GM18508 (cell line): ENCODE measurements around the gene FLRT2.

Experiments
- ATAC-seq: cut with Tn5 transposase; IDR thresholded peaks from one replicate; pipeline ENCODE4 v1.9.1; 2021; ENCODE audit warnings: moderate number of reproducible peaks; ENCODE audit not compliant: insufficient read depth, unreplicated experiment

The FLRT2 gene

GRCh38 chr14:85556267-85556666 lies 26.3 kb downstream of the FLRT2 start:
- ATAC-seq: no peak

GRCh38 chr14:85558505-85558904 lies 28.6 kb downstream of the FLRT2 start:
- no peak for ATAC-seq

- ATAC-seq: no peak
These were observed 32.7 kb downstream of the FLRT2 start for GRCh38 chr14:85562630-85563029.

GRCh38 chr14:85564841-85565527 lies 35.0 kb downstream of the FLRT2 start:
- no peak for ATAC-seq

GRCh38 chr14:85565862-85566296 lies 35.9 kb downstream of the FLRT2 start:
- ATAC-seq: no peak

GRCh38 chr14:85566603-85567002 lies 36.7 kb downstream of the FLRT2 start:
- ATAC-seq: no peak

DNA sequence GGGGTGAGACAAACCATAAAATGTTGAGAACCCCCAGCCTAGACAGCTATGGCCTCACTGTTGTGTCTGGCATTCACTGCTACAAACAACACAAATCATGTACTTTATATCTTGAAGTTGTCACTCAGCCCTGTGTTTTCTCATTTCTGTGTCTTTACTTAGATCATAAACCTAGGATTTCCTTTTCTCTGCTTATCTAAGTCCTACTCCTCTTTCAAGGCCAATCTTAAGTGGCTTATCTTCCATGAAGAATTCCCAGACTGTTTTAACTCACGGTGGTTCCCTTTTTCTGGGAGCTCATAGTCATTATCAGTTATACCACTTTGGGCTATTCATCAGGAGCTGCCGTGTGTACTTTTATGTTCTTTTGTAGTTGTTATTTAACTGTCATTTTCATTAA lies 42.1 kb downstream of the FLRT2 start:
- no peak for ATAC-seq

DNA sequence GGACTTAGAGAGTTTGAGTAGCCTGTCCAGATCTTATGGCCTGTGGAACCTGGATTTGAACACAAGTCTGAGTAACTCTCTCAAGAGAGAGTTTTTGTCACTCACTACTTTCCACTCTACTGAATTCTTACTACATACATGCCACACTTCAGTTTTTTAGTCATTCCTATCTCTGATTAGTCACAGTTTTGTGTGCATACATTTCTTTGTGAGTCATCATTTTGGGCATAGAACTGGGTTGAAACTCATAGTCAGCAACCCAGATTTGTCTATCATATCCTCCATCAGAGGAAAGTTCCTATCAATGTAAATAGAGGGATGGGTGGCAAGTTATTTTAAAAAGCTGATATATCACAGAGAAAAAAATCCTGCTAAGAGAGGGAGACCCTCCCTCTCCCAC lies 42.9 kb downstream of the FLRT2 start:
- ATAC-seq: no peak

DNA sequence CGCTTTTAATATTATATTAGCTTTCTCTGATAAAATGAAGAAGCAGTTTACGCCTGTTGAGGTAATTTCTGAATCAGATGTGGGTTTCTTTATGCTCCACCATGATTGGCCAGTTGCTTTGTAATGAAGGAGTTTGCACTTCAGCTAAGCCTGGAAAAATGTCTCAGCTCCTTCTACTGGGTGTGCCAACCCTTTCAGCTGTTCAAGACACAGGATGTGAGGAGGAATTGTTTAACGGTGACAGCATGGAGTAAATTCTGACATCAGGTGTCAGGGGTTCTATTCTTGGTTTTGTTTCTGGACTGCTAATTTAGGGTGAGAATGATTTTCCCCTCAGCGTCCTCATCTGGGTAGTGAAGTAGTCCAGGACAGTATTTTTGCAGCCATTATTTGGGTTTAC lies 43.5 kb downstream of the FLRT2 start:
- ATAC-seq: no peak

DNA sequence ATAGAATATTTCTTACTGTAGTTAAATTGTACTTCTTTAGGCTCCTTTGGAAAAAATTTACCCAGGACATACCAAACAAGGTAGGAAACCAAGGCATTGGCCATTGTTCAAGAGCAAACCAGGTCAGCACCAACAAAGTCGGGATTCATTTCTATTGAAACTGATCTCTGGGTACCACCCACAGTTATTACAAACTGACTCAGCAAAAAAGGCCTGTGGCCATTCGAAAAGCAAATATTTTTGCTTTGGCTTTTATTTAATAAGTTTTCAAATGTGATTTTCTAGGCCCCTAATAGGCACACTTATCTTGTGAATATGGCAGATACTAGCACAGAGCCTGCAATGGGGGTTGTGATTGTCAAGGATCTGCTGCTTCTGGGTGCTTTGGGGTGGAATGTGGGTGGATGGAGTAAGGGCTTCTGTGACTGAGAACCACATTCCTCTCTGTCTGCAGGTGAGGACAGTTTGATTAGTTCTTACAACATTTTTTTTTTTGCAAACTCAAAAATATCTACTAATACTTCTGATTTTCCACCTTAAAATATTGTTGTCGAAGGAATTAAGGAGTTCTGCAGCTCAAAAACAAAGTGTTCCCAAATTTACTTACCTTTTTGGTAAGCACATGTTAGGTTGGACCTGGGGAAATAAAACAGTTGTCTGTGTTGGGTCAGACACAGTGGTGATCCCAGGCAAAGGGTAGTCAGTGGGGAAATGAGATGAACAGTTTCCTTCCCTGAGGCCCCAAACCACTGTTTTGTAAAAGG lies 45.1 kb downstream of the FLRT2 start:
- ATAC-seq: no peak

- ATAC-seq: no peak
These were observed 45.6 kb downstream of the FLRT2 start for GRCh38 chr14:85575617-85575898.

GRCh38 chr14:85576218-85576617 lies 46.3 kb downstream of the FLRT2 start:
- ATAC-seq: no peak

- ATAC-seq: no peak
These were observed 47.1 kb downstream of the FLRT2 start for GRCh38 chr14:85576848-85577542.

- ATAC-seq: no peak
These were observed 47.7 kb downstream of the FLRT2 start for GRCh38 chr14:85577543-85578114.

GRCh38 chr14:85578357-85578756 lies 48.4 kb downstream of the FLRT2 start:
- ATAC-seq: no peak

GRCh38 chr14:85578930-85579329 lies 49.0 kb downstream of the FLRT2 start:
- no peak for ATAC-seq

DNA sequence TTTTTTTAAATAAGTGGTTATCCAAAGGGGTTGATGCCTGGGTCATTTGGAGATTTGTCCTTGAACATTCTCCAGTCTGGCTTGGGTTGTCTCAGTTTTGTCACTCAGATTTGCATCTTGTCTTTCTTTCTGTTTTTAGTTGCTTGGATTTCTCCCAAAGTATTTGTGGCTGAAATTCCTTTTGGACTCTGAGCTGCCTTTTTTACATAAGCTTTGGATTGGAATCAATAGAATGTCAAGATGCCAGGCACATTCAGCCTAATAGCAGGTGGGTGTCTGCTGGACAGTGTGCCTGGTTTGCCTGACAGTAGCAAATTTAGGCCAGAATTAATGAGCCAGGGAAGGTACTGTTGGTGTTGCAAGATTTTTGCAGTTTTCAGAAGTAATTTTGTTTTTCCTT lies 50.0 kb downstream of the FLRT2 start:
- no peak for ATAC-seq

- no peak for ATAC-seq
These were observed 50.7 kb downstream of the FLRT2 start for GRCh38 chr14:85580536-85581140.

GRCh38 chr14:85581691-85582090 lies 51.7 kb downstream of the FLRT2 start:
- no peak for ATAC-seq

DNA sequence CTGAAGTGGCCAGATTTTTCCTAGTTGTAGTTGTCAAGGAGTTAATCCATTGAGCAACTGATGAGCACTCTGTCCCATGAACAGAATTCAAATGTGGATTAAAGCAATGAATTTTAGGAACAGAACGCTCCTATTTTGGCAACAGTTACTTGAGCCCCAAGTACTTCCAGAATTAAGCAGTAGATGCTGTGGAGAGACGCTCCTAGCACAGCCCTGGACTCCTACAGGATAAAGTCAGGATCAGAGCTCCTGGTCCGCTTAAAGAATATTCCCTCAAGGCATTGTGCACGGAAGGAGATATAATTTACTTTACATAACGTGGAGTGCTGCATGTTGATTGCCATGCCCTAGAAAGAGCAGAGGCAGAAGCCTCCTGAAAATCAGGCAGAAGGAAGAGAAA lies 53.4 kb downstream of the FLRT2 start:
- ATAC-seq: no peak

- ATAC-seq: no peak
These were observed 54.5 kb downstream of the FLRT2 start for GRCh38 chr14:85584481-85584880.
